Cerebellar cortex (tissue), 1 donor: ENCODE measurements around the gene AGBL1.

Experiments
- DNase-seq: peaks from one replicate; pipeline ENCODE4 v3.0.0-alpha.2; 2015; ENCODE audit warnings: low spot score

Gene AGBL1

GRCh38 chr15:86810329-86810728 lies 730.7 kb downstream of the AGBL1 start:
- no peak for DNase-seq

GRCh38 chr15:86813892-86814291 lies 734.2 kb downstream of the AGBL1 start:
- no peak for DNase-seq

- DNase-seq = no peak
These were observed 749.6 kb downstream of the AGBL1 start for GRCh38 chr15:86829245-86829644.

- DNase-seq = no peak
These were observed 750.6 kb downstream of the AGBL1 start for GRCh38 chr15:86830304-86830703.

- no peak for DNase-seq
These were observed 753.9 kb downstream of the AGBL1 start for GRCh38 chr15:86833595-86833994.

GRCh38 chr15:86834115-86834863 lies 754.6 kb downstream of the AGBL1 start:
- DNase-seq = no peak

GRCh38 chr15:86837294-86838061 lies 757.8 kb downstream of the AGBL1 start:
- peak; percentile 1 for DNase-seq

- no peak for DNase-seq
These were observed 759.8 kb downstream of the AGBL1 start for GRCh38 chr15:86839502-86839901.

GRCh38 chr15:86840996-86841395 lies 761.3 kb downstream of the AGBL1 start:
- DNase-seq = no peak

- no peak for DNase-seq
These were observed 762.5 kb downstream of the AGBL1 start for GRCh38 chr15:86842199-86842598.

GRCh38 chr15:86846036-86846435 lies 766.4 kb downstream of the AGBL1 start:
- DNase-seq = no peak

- peak; percentile 33 for DNase-seq
These were observed 769.5 kb downstream of the AGBL1 start for GRCh38 chr15:86849136-86849535.

GRCh38 chr15:86849558-86850285 lies 770.1 kb downstream of the AGBL1 start:
- peak; percentile 82 for DNase-seq

GRCh38 chr15:86850939-86851338 lies 771.3 kb downstream of the AGBL1 start:
- DNase-seq = no peak

GRCh38 chr15:86852741-86853140 lies 773.1 kb downstream of the AGBL1 start:
- DNase-seq = no peak

- DNase-seq = peak; percentile 81
These were observed 774.5 kb downstream of the AGBL1 start for GRCh38 chr15:86854176-86854575.

GRCh38 chr15:86855307-86856291 lies 775.9 kb downstream of the AGBL1 start:
- DNase-seq = no peak

GRCh38 chr15:86857701-86858100 lies 778.0 kb downstream of the AGBL1 start:
- DNase-seq = no peak

GRCh38 chr15:86863226-86863915 lies 783.7 kb downstream of the AGBL1 start:
- no peak for DNase-seq

GRCh38 chr15:86865920-86866319 lies 786.2 kb downstream of the AGBL1 start:
- no peak for DNase-seq

GRCh38 chr15:86870846-86871245 lies 791.2 kb downstream of the AGBL1 start:
- no peak for DNase-seq
